NCI-H1048 (cell line): ENCODE measurements around the gene INSYN2B.

Experiments
- DNase-seq: peaks from one replicate; lab custom pipeline; 2025; lab: John Stamatoyannopoulos, UW

Gene INSYN2B

GRCh38 chr5:169980418-169981053 lies at the start of gene INSYN2B:
TSS of gene INSYN2B (minus strand) at chr5:169980495. CDS start at chr5:169883898, 96,597 bp downstream.
- DNase-seq, result no peak

- no peak for DNase-seq
Measured at GRCh38 chr5:170028124-170028523, 47.8 kb upstream of the INSYN2B start.

GRCh38 chr5:170025853-170026252 lies 45.6 kb upstream of the INSYN2B start:
- no peak for DNase-seq

GRCh38 chr5:170021506-170021905 lies 41.2 kb upstream of the INSYN2B start:
- no peak for DNase-seq

- no peak for DNase-seq
Measured at GRCh38 chr5:170020423-170020822, 40.1 kb upstream of the INSYN2B start.

GRCh38 chr5:170012622-170013021 lies 32.3 kb upstream of the INSYN2B start:
- no peak for DNase-seq

GRCh38 chr5:170011751-170012150 lies 31.5 kb upstream of the INSYN2B start:
- no peak for DNase-seq

GRCh38 chr5:170010595-170010994 lies 30.3 kb upstream of the INSYN2B start:
- DNase-seq, result no peak

GRCh38 chr5:170008376-170008775 lies 28.1 kb upstream of the INSYN2B start:
- no peak for DNase-seq

GRCh38 chr5:170006021-170006420 lies 25.7 kb upstream of the INSYN2B start:
- DNase-seq, result no peak

- no peak for DNase-seq
Measured at GRCh38 chr5:170000155-170000554, 19.9 kb upstream of the INSYN2B start.

GRCh38 chr5:169999621-170000020 lies 19.3 kb upstream of the INSYN2B start:
- no peak for DNase-seq

- no peak for DNase-seq
Measured at GRCh38 chr5:169997798-169998197, 17.5 kb upstream of the INSYN2B start.

GRCh38 chr5:169993485-169993790 lies 13.1 kb upstream of the INSYN2B start:
- no peak for DNase-seq

- no peak for DNase-seq
Measured at GRCh38 chr5:169992789-169993484, 12.6 kb upstream of the INSYN2B start.

GRCh38 chr5:169991115-169991869 lies 11.0 kb upstream of the INSYN2B start:
- no peak for DNase-seq

- no peak for DNase-seq
Measured at GRCh38 chr5:169989365-169989764, 9.1 kb upstream of the INSYN2B start.

GRCh38 chr5:169988947-169989346 lies 8.7 kb upstream of the INSYN2B start:
- no peak for DNase-seq

GRCh38 chr5:169988206-169988605 lies 7.9 kb upstream of the INSYN2B start:
- no peak for DNase-seq

GRCh38 chr5:169979871-169980270 lies 424 bp downstream of the INSYN2B start:
- no peak for DNase-seq

GRCh38 chr5:169978714-169979113 lies 1.6 kb downstream of the INSYN2B start:
- no peak for DNase-seq

GRCh38 chr5:169974121-169974770 lies 6.0 kb downstream of the INSYN2B start:
- DNase-seq, result no peak

- no peak for DNase-seq
Measured at GRCh38 chr5:169973056-169973455, 7.2 kb downstream of the INSYN2B start.
